A172 (cell line): ENCODE measurements around the gene MMEL1. TPM values are rescaled to one million over a fixed set of nuclear protein-coding genes. Genes with fewer than 3 reads are reported as not detected.
"Not testable (repeated sequence)": the region's sequence is repeated elsewhere in the genome, so short reads cannot be mapped to it uniquely, and the experiment has no call there.

Experiments used
- DNase-seq: peaks from one replicate; pipeline ENCODE4 v3.0.0-alpha.2; 2015; ENCODE audit warnings: low spot score
- total RNA-seq: library from RNA; depleted of rRNA; stranded (reverse); fragments of >200 nt; shearing (Covaris generic); gene quantifications from 2 replicates; pipeline ENCODE4 v1.2.3, GENCODE V29; 2014

The MMEL1 gene
- total RNA-seq, 1 experiment from 2014 or later: not detected

DNA sequence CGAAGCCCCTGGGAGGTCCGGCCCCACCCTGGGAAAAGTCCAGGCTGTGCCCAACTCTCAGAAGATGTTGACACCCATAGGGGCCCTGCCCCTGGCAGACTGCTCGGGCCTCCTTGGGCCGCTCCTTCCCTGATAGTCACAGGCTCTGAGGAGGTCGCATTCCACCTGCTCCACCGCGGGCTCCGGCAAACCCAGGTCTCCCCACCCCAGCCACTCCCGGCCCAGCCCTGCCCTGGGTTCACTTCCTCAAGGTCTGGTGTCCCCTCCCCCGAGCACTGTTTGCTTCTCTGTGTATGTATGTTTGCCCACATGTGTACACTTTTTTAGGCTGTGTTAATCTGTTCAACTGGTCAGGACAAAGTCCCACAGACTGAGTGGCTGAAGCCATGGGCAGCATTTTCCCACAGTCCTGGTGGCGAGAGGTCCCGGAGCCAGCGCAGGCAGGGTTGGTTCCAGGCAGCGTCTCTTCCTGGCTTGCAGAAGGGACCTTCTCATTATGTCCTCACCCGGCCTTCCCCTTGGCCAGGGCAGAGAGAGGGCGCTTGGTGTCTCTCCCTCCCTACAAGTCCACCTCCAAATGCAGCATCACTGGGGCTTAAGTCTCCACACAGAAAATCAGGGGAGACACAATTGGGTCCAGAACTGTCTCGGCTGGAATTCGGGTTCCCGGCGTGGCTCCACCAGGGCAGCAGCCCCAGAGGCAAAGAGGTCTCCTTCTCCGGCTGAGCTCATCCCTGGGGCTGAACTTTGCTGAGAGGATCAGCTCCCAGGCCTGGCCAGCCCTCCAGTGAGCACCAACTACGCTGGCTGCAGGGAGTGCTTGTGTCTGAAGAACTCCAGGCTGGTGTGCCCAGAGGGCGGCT is 56.8 kb downstream of the MMEL1 start:
- no peak for DNase-seq

DNA sequence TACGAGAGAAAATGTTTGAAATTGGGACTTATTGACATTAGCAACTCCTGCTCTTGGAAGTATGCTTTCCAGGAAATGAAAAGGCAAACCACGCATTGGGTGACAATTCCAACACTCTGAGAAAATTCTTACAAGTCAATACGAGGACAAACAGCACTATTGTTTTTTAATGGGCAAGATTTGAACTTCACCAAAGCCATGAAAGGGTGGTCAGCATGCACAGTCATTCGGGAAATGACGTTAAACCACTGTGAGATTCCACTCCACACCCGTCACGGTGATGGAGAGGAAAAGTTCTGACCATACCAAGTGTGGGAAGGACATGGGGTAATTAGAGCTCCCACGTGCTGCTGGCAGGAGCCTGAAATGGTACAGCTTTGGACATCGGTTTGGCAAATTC is 58.5 kb downstream of the MMEL1 start:
- DNase-seq: no peak

DNA sequence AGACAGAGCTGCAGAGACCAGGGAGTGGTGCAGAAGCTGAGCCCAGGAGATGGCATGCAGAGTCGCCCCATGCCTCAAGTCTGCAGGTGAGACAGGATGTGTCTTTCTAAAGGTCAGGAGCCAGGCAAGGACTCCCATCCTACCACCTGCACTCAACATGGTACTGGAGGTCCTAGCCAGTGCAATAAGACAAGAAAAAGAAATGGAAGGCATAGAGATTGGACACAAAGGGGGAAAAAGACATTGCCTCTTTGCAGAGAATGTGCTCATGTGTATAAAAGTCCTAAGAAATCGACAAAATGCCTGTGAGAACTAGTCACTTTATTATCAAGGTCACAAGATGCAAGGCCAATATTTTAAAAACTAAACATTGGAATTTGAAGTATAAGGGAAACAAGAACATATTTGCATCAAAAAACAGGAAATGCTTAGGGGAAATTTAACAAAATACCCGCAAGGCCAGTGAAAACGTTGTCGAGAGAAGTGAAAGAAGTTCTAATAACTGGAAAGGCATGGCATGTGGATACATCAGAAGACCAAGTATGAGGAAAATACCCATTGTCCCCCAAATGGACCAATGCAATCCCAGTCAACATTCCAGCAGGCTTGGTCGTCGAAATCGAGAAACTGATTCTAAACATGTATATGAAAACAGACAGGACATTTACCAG is 59.4 kb downstream of the MMEL1 start:
- DNase-seq: no peak

DNA sequence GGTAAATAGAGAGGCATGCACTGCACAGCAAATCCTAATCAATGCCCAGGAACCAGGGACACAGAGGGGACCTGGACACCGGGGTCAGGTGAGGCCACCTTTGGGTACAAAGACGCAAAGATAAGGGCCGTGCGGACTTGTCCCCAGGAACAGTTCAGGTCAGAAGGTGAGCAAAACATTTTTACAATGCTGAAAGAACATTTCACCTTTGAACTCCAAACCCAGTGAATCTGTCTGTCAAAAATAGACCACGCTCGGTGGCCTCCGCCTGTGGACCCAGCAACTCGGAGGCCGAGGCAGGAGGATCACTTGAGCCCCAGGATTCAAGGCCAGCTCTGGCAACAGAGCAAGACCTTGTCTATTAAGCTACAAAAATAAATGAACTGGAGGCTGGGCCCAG is 61.5 kb downstream of the MMEL1 start:
- no peak for DNase-seq

DNA sequence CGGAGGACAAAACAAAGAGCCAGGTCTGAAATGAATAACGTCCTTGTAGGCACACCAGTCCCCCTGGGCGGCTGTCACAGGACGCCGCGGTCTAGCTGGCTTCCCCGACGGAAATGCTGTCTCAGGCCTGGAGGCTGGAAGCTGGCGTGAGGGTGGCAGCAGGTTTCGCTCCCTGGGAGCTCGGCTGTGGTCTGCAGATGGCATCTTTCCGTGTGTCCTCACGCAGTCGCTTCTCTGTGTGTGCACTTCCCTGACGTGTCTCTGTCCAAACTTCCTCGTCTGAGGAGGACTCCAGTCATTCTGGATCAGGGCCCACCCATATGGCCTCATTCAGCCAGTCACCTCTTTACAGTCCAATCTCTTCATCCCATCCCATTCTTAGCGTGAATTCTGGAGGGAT is 62.5 kb downstream of the MMEL1 start:
- DNase-seq: no peak

DNA sequence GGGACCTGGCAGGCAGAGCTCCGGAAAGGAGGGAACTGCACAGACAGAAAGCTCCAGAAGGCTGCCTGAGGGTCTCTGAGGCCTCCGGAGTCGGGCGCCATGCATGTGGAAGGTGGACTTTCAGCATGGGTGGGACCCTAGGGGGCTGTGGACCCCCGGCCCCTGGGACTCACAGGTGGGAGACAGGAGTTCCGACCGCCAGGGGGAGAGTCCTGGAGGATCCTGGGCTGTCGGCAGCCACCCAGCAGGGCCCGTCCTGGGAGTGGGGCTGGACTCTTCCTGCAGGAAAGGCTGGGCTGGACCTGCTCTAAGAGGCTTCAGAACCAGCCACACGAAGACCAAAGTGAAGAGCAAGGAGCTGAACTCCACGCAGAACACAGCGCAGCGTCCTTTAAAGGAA is 63.1 kb downstream of the MMEL1 start:
- not testable (repeated sequence) for DNase-seq

DNA sequence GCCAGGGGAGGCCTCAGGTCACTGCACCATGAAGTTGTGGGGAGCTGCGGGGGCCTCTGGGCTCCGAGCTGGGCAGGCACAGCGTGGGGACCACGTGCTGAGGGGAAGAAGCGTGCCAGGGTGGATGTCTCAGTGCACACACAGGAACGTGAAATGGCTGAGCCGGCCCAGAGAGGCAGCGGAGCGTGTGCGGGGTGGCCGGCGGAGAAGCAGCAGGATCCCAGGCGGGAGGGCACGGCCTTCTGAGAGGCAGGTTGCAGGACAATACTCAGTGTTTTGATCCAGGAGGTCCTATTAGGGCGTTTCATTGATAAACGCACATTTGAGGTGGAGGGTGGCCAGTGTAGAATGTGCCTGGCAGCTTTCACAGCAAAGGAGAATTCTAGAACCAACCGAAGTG is 63.8 kb downstream of the MMEL1 start:
- no peak for DNase-seq

DNA sequence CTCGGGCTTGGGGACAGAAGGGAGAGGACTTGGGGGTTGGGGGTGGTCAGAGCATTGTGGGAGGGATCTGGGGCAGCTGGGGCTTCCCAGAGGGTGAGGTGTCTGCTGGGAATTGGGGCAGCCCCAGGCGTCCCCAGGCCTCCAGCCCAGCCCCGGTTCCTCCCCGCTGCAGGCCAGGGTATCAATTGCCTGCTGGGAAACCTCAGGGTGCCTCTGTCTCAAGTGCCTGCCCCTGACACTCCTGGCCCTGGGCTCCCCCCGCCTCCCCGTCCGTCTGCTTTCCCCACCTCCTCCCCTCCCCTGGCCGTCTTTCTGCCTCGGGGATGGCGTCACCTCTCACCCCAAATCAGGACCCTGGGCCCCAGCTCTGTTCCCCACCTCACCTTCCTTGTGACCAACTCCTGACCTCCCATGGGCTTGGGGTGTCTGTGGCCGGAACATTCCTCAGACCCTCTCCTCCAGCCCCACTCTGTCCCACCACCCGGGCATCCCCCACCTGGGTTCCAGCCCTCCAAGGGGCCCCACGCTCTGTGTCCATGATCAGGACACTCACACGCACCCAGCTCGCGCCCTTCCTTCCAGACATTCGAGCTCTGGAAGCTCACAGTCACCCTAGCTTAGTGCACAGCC is 64.5 kb downstream of the MMEL1 start:
- not testable (repeated sequence) for DNase-seq

DNA sequence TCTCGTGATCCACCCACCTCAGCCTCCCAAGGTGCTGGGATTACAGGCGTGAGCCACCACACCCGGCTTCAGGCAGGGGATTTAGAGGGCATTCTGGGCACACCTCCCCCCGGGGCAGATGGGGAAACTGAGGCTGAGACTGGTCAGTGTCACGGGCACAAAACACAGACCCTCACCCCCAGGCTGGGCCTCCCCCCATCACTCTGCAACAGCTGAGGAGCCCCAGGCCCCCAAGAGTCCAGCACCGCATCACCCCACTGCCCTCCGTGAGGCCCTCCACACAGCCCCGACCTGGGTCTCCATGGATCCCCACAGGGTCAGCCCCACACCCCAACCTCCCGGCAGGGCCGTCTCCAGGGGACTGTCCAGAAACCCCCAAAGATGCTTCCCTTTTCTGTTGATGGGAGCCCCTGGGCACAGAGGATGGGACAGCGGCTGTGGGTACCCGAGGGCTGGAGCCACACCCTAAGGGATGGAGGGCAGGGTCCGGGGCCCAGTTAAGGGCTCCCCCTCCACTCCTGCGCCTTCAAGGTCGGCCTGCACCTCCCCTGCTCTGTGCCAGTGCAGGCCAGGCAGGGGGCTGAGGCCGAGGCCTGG is 65.6 kb downstream of the MMEL1 start:
- DNase-seq: no peak

DNA sequence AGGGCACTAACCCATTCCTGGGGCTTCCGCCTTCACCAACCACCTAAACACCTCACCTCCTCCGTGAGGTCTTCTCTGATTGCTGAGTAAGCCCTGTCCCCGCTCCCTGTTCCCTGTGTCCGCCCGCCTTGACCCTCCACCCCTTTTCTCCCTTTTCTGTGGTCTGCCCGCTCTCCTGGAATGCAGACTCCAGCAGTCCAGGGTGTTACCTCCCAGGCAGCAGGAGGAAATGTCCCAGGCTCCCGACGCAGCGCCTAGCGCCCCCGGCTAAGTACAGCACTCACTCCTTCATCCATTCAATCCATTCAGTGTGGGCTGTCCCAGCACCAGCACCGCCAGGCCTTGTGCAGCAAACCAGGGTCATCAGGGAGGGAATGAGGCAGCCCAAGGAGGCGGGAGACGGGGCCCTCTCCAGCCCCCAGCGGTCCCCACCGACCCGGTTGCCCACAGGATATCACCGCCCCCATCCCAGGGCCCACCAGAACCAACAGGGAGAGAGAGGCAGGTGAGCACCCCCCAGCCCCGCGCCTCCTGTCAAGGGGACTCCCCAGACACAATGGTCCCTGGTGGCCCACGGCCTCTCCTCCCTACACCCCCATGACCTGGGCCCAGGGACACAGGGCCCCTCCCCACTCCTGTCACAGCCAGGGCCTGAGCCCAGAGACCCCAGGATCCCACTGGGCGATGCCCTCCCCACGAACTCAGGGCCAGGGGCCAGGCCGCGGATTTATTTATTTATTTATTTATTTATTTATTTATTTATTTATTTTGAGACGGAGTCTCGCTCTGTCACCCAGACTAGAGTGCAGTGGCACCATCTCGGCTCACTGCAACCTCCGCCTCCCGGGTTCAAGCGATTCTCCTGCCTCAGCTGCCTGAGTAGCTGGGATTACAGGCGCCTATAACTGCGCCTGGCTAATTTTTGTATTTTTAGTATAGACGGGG is 66.4 kb downstream of the MMEL1 start:
- no peak for DNase-seq

DNA sequence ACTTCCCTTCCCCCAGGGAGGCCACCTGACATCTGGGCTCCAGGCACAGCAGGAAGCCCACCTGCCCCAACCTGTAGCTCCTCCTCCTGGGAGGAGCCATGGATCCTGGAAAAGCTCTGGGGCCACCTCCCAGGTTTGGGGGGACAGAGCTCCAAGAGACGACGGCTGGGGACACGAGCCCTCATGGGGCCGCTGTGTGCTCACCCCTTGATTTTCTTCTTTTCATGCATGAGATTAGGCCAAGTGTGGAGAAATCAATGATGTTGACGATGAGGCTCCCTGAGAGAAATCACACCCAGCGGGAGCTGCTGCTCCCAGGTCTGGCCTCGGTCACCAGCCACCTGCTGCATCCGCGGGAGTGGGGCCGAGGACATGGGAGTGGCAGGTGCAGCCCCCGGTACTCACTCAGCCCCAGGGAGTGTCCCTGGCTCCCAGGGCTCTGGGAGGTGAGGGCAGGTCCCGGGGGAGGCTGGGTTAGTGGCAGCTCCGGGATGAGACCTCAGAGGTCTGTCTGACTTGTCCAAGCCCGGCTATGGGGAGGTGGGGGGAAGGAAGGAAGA is 67.9 kb downstream of the MMEL1 start:
- no peak for DNase-seq

DNA sequence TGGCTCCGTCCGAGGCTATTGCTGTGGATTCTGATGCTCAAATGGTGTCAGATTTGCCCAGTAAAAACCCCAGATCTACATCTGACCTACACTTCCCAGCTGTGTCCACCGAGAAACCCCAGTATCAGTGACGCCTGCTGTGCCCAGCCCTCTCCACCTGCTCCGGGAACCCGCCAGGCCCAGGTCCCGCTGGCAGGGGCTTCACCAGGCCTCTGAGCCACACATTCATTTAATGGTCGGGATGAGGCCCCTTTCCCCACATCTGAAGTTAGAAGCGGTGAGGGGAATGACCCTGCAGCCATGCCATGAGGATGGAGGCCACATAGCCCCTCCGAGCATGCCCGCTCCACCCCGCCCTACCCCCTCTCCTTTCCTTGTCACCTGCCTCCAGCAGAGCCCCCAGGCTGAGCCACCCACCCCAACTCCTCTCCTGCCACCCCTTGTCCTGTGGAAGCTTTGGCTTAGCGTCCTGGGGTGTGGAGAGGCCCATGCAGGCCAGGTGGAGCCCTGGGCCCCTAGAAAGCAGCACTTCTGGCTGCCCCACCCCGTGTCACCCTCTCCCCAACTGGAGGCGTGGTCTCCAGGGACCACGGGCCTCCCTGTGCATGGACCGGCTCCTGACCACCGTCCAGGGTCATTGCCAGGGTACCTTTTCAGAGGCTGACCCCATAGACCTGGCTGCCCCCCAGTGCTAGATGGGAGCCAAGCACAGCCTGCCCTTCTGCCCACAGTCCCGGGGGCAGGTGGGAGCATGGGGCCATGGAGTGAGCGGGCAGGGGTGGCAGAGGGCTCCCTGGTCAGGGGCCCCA is 68.6 kb downstream of the MMEL1 start:
- no peak for DNase-seq

DNA sequence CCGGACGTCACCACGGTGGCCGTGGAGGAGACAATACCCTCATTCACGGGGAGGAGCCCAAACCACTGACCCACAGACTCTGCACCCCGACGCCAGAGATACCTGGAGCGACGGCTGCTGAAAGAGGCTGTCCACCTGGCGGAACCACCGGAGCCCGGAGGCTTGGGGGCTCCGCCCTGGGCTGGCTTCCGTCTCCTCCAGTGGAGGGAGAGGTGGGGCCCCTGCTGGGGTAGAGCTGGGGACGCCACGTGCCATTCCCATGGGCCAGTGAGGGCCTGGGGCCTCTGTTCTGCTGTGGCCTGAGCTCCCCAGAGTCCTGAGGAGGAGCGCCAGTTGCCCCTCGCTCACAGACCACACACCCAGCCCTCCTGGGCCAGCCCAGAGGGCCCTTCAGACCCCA is 69.6 kb downstream of the MMEL1 start:
- no peak for DNase-seq

DNA sequence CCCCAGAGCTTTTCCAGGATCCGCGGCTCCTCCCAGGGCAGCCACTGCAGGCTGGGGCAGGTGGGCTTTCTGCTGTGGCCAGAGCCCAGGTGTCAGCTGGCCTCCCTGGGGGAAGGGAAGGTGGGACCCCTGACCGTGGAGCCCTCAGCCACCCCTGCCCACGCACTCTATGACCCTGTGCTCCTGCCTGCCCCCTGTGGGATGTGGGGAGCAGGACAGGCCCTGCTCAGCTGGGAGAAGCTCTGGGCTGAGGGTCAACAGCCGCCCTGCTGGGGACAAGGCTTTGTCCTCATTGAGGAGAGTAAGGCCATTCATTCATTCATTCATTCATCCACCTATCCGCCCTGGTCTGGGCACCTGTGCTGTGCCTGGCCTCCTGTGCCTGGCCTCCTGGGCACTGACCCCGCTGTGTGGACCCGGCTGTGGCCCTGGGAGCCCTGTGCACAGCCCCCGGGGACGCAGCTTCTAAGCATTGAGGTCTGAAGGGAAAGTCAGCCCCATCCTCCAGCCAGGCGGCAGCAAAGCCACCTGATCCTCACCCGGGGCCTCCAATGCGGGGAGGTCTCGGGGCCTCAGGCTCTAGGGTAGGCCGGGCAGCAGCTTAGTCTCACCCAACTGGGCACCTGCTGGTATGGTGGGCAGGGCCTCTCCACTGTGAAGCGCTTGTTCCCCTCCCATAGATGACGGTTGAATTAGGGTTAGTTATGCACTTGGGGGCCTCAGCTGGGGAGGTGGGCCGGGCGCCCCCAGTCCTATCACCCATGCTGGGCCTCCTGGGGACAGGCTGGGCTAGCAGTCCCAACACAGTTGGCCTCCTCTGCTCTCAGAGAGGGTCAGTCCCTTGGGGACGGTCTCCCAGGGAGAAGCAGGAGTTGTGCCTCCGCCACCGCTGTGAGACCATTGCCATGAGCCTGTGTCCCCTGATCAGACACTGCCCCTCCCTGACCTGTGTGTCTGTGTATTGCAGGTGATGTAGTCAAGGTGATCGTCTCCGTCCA is 70.6 kb downstream of the MMEL1 start:
- DNase-seq: no peak

DNA sequence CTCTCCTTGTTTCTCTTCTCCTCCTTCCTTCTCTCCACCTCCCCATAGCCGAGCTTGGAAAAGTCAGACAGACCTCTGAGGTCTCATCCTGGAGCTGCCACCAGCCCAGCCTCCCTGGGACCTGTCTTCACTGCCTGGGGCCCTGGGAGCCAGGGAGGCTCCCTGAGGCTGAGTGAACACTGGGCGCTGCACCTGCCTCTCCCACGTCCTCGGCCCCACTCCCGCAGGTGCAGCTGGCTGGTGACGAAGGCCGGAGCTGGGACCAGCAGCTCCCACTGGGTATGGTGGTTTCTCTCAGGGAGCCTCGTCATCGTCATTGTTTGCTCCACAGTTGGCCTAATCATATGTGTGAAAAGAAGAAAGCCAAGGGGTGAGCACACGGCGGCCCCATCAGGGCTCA is 71.4 kb downstream of the MMEL1 start:
- no peak for DNase-seq

DNA sequence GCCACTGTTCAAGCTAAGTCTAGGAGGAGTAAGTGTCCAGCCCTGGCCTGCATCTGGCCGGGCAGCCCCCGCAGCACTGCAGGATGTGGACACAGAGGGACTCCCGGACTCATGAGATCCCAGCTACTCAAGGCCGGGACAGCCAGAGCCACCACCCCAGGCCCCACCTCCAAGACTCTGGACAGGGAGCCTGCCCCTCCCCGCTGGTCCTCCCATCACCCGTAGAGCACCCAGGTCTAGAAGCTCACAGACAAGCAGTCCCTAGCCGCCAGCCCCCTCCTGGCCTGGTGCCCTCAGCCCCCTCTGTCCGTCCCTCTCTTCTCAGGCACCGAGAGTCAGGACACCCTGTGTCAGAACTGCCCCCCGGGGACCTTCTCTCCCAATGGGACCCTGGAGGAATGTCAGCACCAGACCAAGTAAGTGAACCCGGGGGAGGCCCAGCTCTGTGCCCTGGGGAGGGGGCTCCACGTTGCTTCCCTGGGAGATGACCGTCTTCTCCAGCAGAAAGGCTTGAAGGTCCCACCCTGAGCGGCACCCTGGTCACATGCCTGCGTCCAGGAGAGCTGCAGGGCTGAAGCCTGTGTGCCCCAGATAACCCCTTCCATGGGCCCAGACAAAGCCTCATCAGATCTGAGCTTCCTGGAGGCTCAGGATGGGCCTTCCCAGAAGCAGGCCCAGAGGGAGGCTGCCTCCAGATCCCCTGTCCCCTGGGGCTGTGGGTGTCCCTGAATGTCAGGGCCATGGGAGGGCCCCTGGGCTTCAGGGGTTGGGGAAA is 72.3 kb downstream of the MMEL1 start:
- DNase-seq: no peak

DNA sequence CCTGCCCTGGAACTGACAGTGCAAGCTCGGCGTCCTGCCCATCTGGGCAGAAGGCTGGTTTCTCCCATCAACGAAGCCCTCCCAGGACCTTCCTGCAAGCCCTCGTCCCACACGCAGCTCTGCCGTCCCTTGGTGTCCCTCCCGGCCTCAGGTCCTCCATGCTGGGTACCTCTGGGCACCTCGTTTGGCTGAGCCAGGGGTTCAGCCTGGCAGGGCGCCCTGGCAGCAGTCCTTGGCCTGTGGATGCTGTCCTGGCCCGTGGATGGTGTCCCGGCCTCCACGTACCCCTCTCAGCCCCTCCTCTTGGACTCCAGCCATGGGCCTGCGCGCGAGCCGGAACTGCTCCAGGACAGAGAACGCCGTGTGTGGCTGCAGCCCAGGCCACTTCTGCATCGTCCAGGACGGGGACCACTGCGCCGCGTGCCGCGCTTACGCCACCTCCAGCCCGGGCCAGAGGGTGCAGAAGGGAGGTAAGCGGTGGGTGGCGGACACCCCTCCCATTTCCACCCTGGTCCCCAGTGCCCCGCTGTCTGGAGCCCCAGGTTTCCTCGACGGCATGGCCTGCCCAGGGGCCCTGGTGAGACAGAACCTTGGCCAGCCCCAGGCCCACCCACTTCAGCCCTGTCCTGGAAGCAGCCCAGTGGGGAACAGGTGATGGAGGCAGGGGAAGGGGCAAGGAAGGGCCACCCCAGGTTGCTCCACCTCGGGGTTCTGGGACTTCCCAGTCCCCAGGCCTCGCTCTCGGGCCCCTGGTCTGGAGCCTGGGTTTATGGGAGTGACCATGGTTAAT is 73.1 kb downstream of the MMEL1 start:
- DNase-seq: no peak
